Measurements from ENCODE around the gene CLPTM1L. TPM values are rescaled to one million over a fixed set of nuclear protein-coding genes. Genes with fewer than 3 reads are reported as not detected.

The CLPTM1L gene
- polyA plus RNA-seq, 3 donors = 14.1 to 76.2 (median 35.0) TPM

DNA sequence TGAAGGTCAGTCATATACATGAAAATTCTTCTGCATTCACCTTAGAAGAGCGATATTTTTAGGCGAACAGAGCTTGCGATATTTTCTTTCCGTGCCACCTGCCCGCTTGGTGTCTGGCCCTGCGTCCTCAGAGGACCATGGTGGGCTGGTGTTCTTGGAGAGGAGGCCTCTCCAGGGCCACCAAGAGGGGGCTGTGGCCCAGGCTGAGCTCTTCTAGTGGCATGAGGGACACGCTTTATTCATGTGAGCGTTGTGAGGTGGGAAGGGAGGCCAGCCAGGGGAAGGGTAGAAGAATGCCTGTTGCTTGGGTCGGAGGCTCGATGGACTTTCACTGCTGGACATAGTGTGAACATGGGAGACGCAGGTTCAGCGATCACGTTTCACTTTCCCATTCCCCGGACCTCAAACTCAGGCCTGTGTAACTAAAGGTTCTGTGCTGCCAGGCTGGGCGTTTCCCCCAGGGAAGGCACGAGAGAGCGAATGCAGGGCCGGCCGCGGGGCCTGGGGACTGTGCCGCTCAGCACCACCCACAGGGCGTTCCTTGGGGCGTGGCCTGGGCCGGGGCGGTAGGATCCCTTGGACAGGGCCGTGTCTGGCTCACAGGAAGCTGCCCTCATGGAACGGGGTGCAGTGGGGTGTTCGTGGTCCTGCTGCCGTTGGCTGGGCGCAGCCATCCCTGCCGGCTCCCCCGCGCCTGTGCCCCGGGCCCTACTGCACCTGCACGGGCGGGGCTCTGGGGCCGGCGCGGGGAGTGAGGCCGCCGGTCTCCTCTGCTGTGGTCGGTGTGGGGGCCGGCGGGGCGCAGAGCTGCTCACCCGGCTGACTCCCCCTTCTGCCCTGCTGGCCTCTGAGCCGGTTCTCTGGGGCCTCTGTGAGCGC, 40.7 kb upstream of the CLPTM1L start:
- Mint-ChIP-seq H3K27ac (peak overlapping the region; percentile 88 to 97 (median 94)), H3K4me3 (peak overlapping the region; percentile 90 to 98)
- WGBS (ENCODE audit: insufficient coverage) = 11% methylated on average over 44 of the region's 48 CpGs

DNA sequence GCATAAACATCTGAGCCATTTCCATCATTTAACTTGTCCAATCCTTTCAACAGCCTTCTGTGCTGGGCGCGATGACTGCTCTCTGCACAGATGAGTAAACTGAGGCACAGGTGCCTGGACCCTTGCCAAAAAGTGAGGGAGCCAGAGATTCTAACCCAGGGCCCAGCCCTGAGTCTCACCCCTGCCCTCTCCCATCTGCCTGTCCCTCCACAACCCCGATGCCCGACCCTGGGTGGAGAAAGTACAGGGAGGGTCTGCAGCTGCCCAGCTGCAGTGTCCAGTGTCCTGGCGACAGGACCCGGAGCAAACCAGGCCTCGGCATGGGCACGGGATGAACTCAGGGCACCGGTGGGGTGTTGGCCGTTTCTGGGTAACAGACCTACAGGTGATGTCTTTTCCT, 39.6 kb upstream of the CLPTM1L start:
- Histone ChIP-seq H3K27ac (ENCODE audit: low read depth in 1 of 2, low read length in 2 of 2) (no peak overlapping the region), H3K4me3 (replicated peaks in 1 of 3; ENCODE audit: low read depth in 2 of 3, low read length in 3 of 3) (no peak overlapping the region), H3K79me2 (ENCODE audit: insufficient read depth, low read length) (no peaks in the 10 kb centered on the region), H3K9me3 (replicated peaks in 1 of 2; ENCODE audit: control insufficient read depth in 1 of 2, insufficient read depth in 1 of 2, low read length in 2 of 2) (peaks cover 5 to 6% of the 10 kb centered on the region in 2 donors), H2AFZ (ENCODE audit: insufficient read depth, low read depth, low read length, poor library complexity, severe bottlenecking) (no peak overlapping the region), H3K9ac (ENCODE audit: insufficient read depth, low read length, poor library complexity, severe bottlenecking) (no peak overlapping the region), H3K4me1 (ENCODE audit: control insufficient read depth in 1 of 2, insufficient read depth in 2 of 2, low read length in 2 of 2) (peaks cover 16 to 19% of the 10 kb centered on the region in 2 donors), H3K27me3 (ENCODE audit: control insufficient read depth in 2 of 2, insufficient read depth in 2 of 2, low read length in 2 of 2) (peaks cover 0 to 29% of the 10 kb centered on the region in 2 donors), H4K20me1 (ENCODE audit: insufficient read depth, low read length) (no peaks in the 10 kb centered on the region), H3K36me3 (replicated peaks in 1 of 2; ENCODE audit: control insufficient read depth in 1 of 2, insufficient read depth in 2 of 2, low read length in 2 of 2) (no peaks in the 10 kb centered on the region), H3K4me2 (replicated peaks; ENCODE audit: extremely low read depth, low read length, poor library complexity, severe bottlenecking) (no peak overlapping the region)
- intact Hi-C loops (cut with micrococcal nuclease) = loop anchor here (10.0 kb wide), 2 partner anchors 140 to 260 kb away; partner anchors contain the start of gene LPCAT1 (in 1 of the 2)
- Mint-ChIP-seq H3K4me3 (no peak overlapping the region), H3K9me3 (peaks cover 6 to 18% (median 12%) of the 10 kb centered on the region in 7 donors), H3K27me3 (ENCODE audit: low read depth in 3 of 3) (peaks cover 39 to 54% (median 51%) of the 10 kb centered on the region in 3 donors), H3K4me1 (peaks cover 28% of the 10 kb centered on the region), H3K27ac (no peak overlapping the region), H3K36me3 (peaks cover 0 to 5% of the 10 kb centered on the region in 2 donors)
- no peak for DNase-seq
- TF ChIP-seq, protein P1, sequence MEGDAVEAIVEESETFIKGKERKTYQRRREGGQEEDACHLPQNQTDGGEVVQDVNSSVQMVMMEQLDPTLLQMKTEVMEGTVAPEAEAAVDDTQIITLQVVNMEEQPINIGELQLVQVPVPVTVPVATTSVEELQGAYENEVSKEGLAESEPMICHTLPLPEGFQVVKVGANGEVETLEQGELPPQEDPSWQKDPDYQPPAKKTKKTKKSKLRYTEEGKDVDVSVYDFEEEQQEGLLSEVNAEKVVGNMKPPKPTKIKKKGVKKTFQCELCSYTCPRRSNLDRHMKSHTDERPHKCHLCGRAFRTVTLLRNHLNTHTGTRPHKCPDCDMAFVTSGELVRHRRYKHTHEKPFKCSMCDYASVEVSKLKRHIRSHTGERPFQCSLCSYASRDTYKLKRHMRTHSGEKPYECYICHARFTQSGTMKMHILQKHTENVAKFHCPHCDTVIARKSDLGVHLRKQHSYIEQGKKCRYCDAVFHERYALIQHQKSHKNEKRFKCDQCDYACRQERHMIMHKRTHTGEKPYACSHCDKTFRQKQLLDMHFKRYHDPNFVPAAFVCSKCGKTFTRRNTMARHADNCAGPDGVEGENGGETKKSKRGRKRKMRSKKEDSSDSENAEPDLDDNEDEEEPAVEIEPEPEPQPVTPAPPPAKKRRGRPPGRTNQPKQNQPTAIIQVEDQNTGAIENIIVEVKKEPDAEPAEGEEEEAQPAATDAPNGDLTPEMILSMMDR (IDR thresholded peaks at IDR 0.05) = no peak
- WGBS (ENCODE audit: insufficient coverage) = 100% methylated on average over 2 of the region's 10 CpGs

More for the DNA sequence above, 40.7 kb upstream of the CLPTM1L start:
- H3K79me2 ChIP-seq (ENCODE audit: insufficient read depth, low read length) = no peaks in the 10 kb centered on the region
- TF ChIP-seq, protein P1 (IDR thresholded peaks at IDR 0.05) = no peak
- peak overlapping the region; percentile 81 for H3K4me2 ChIP-seq (replicated peaks; ENCODE audit: extremely low read depth, low read length, poor library complexity, severe bottlenecking)
- peaks cover 0 to 29% of the 10 kb centered on the region in 2 donors for H3K27me3 ChIP-seq (ENCODE audit: control insufficient read depth in 2 of 2, insufficient read depth in 2 of 2, low read length in 2 of 2)
- peak overlapping the region; percentile 89 for H2AFZ ChIP-seq (ENCODE audit: insufficient read depth, low read depth, low read length, poor library complexity, severe bottlenecking)
- H4K20me1 ChIP-seq (ENCODE audit: insufficient read depth, low read length) = no peaks in the 10 kb centered on the region
- Mint-ChIP-seq H3K27me3 (ENCODE audit: low read depth in 3 of 3) (peaks cover 37 to 48% (median 44%) of the 10 kb centered on the region in 3 donors), H3K36me3 (peaks cover 0 to 5% of the 10 kb centered on the region in 2 donors), H3K4me1 (peaks cover 22% of the 10 kb centered on the region), H3K9me3 (peaks cover 1 to 12% (median 5%) of the 10 kb centered on the region in 7 donors)
- no peaks in the 10 kb centered on the region for H3K36me3 ChIP-seq (replicated peaks in 1 of 2; ENCODE audit: control insufficient read depth in 1 of 2, insufficient read depth in 2 of 2, low read length in 2 of 2)
- H3K27ac ChIP-seq (ENCODE audit: low read depth in 1 of 2, low read length in 2 of 2) = peak overlapping the region; percentile 69 to 72
- peaks cover 16 to 19% of the 10 kb centered on the region in 2 donors for H3K4me1 ChIP-seq (ENCODE audit: control insufficient read depth in 1 of 2, insufficient read depth in 2 of 2, low read length in 2 of 2)
- H3K9ac ChIP-seq (ENCODE audit: insufficient read depth, low read length, poor library complexity, severe bottlenecking) = peak overlapping the region; percentile 79
- intact Hi-C loops (cut with micrococcal nuclease) = loop anchor here (10.0 kb wide), 2 partner anchors 139 to 259 kb away; partner anchors contain the start of gene LPCAT1 (in 1 of the 2)
- peak; percentile 69 to 80 (median 73) for DNase-seq
- H3K9me3 ChIP-seq (replicated peaks in 1 of 2; ENCODE audit: control insufficient read depth in 1 of 2, insufficient read depth in 1 of 2, low read length in 2 of 2) = no peaks in the 10 kb centered on the region
- H3K4me3 ChIP-seq (replicated peaks in 1 of 3; ENCODE audit: low read depth in 2 of 3, low read length in 3 of 3) = peak overlapping the region; percentile 44 to 78 (median 57)
